GM12878 (cell line): ENCODE results near the gene NFE2L2. TPM values are rescaled to one million over a fixed set of nuclear protein-coding genes. Genes with fewer than 3 reads are reported as not detected.

Experiments used
- ATF2 ChIP-seq: IDR thresholded peaks from 2 replicates; pipeline ENCODE4 v1.6.1; 2012; ENCODE audit warnings: low read length, inconsistent platforms
- BRCA1 ChIP-seq: IDR thresholded peaks from 2 replicates; pipeline ENCODE4 v1.6.1; 2011; ENCODE audit warnings: low read depth, low read length, improper control_type of control experiment
- CBFB ChIP-seq: IDR thresholded peaks from 2 replicates; pipeline ENCODE4 v1.6.1; 2016; ENCODE audit warnings: antibody characterized with exemption, low read depth
- CHD4 ChIP-seq: fragments of 200-600 bp; sonication (generic); IDR thresholded peaks from 2 replicates; pipeline ENCODE4 v1.6.1; 2016; ENCODE audit warnings: mild to moderate bottlenecking
- CREB1 ChIP-seq: IDR thresholded peaks from 2 replicates; pipeline ENCODE4 v1.6.1; 2012; ENCODE audit warnings: low read depth, mild to moderate bottlenecking, inconsistent platforms
- DPF2 ChIP-seq: fragments of 450-650 bp; IDR thresholded peaks from 2 replicates; pipeline ENCODE4 v1.6.1; 2017; ENCODE audit warnings: mild to moderate bottlenecking
- E2F4 ChIP-seq: IDR thresholded peaks from 2 replicates; pipeline ENCODE4 v1.6.1; 2012; ENCODE audit warnings: low read depth, low read length, improper control_type of control experiment
- MAX ChIP-seq: IDR thresholded peaks from 2 replicates; pipeline ENCODE4 v1.6.1; 2012; ENCODE audit warnings: low read depth, low read length, improper control_type of control experiment
- MXI1 ChIP-seq: fragments of 150-350 bp; IDR thresholded peaks from 2 replicates; pipeline ENCODE4 v1.6.1; 2011; ENCODE audit warnings: low read depth, mild to moderate bottlenecking, inconsistent platforms, low read length, improper control_type of control experiment
- NFIC ChIP-seq: IDR thresholded peaks from 2 replicates; pipeline ENCODE4 v1.6.1; 2012; ENCODE audit warnings: low read depth, mild to moderate bottlenecking, inconsistent platforms, low read length, moderate library complexity
- NFYA ChIP-seq: IDR thresholded peaks from 2 replicates; pipeline ENCODE4 v1.6.1; 2011; ENCODE audit warnings: low read depth, mild to moderate bottlenecking, low read length, improper control_type of control experiment, borderline replicate concordance
- NR2F1 ChIP-seq: fragments of 450-650 bp; conservative IDR thresholded peaks from 2 replicates; pipeline ENCODE4 v1.6.1; 2017; ENCODE audit warnings: mild to moderate bottlenecking
- NRF1 ChIP-seq: conservative IDR thresholded peaks from 2 replicates; pipeline ENCODE4 v1.6.1; 2011; ENCODE audit warnings: mild to moderate bottlenecking, low read depth, low read length, improper control_type of control experiment
- RELA ChIP-seq: fragments of 450-650 bp; IDR thresholded peaks from 2 replicates; pipeline ENCODE4 v1.8.0; 2014; ENCODE audit warnings: borderline replicate concordance; ENCODE audit not compliant: partially characterized antibody
- SIX5 ChIP-seq: IDR thresholded peaks from 2 replicates; pipeline ENCODE4 v1.6.1; 2011; ENCODE audit warnings: mild to moderate bottlenecking, low read depth, low read length, moderate library complexity; ENCODE audit not compliant: severe bottlenecking
- SRF ChIP-seq, 2 experiments: IDR thresholded peaks; 2 replicates each; pipeline ENCODE4 v1.6.1; 2011; ENCODE audit warnings: low read depth in 2 of 2, low read length in 2 of 2, mild to moderate bottlenecking in 1 of 2, moderate library complexity in 1 of 2
- TBL1XR1 ChIP-seq: IDR thresholded peaks from 2 replicates; pipeline ENCODE4 v1.6.1; 2012; ENCODE audit warnings: low read depth, low read length, improper control_type of control experiment
- TCF3 ChIP-seq: IDR thresholded peaks from 2 replicates; pipeline ENCODE4 v1.6.1; 2012; ENCODE audit warnings: low read depth, mild to moderate bottlenecking, low read length, borderline replicate concordance; ENCODE audit not compliant: insufficient read depth
- USF2 ChIP-seq: IDR thresholded peaks from 2 replicates; pipeline ENCODE4 v1.6.1; 2011; ENCODE audit warnings: low read depth, low read length, improper control_type of control experiment, borderline replicate concordance
- YBX1 ChIP-seq: fragments of 450-650 bp; IDR thresholded peaks from 2 replicates; pipeline ENCODE4 v1.6.1; 2016; ENCODE audit warnings: antibody characterized with exemption
- YY1 ChIP-seq: IDR thresholded peaks from 2 replicates; pipeline ENCODE4 v1.6.1; 2011; ENCODE audit warnings: low read depth, mild to moderate bottlenecking, low read length
- ZBED1 ChIP-seq: IDR thresholded peaks from 2 replicates; pipeline ENCODE4 v1.6.1; 2016; ENCODE audit warnings: borderline replicate concordance
- ZNF274 ChIP-seq: IDR thresholded peaks from one replicate; pipeline ENCODE4 v1.8.0; 2011; ENCODE audit not compliant: insufficient read length, insufficient read depth
- polyA plus RNA-seq, 11 experiments: library from polyadenylated mRNA; depleted of rRNA in 4 of 11; unstranded in 6 of 11; stranded (reverse) in 5 of 11; fragments of >200 nt; fragmentation: Nextera tagmentation in 4 of 11; fragmentation: Illumina TruSeq in 1 of 11; extraction: Ambion mirVana in 4 of 11; extraction: Trizol in 1 of 11; gene quantifications; 1 replicate in 1 of 11; 2 replicates in 10 of 11; pipeline versions ENCODE4 v1.2.1 to v1.2.3, GENCODE V29; 2011 to 2016; ENCODE audit warnings: inconsistent platforms in 2 of 11, missing spikeins in 2 of 11, low read depth in 1 of 11
- total RNA-seq, 4 experiments: library from RNA; depleted of rRNA in 3 of 4; stranded (reverse); fragments of >200 nt in 3 of 4; fragmentation: Illumina TruSeq in 1 of 4; extraction: Trizol in 1 of 4; gene quantifications; 2 replicates each; pipeline versions ENCODE4 v1.2.1 to v1.2.3, GENCODE V29; 2013 to 2021
- TF ChIP-seq, protein P1 (sequence below): fragments of 450-650 bp; IDR thresholded peaks from 2 replicates; pipeline ENCODE4 v1.6.1; 2016; ENCODE audit warnings: mild to moderate bottlenecking

NFE2L2 gene
- total and polyA plus RNA-seq, 10 of the 15 experiments (the other 5 are each of a cell fraction or from before 2014, with no cell fraction given), result 18.4 to 69.8 (median 37.1) TPM

DNA sequence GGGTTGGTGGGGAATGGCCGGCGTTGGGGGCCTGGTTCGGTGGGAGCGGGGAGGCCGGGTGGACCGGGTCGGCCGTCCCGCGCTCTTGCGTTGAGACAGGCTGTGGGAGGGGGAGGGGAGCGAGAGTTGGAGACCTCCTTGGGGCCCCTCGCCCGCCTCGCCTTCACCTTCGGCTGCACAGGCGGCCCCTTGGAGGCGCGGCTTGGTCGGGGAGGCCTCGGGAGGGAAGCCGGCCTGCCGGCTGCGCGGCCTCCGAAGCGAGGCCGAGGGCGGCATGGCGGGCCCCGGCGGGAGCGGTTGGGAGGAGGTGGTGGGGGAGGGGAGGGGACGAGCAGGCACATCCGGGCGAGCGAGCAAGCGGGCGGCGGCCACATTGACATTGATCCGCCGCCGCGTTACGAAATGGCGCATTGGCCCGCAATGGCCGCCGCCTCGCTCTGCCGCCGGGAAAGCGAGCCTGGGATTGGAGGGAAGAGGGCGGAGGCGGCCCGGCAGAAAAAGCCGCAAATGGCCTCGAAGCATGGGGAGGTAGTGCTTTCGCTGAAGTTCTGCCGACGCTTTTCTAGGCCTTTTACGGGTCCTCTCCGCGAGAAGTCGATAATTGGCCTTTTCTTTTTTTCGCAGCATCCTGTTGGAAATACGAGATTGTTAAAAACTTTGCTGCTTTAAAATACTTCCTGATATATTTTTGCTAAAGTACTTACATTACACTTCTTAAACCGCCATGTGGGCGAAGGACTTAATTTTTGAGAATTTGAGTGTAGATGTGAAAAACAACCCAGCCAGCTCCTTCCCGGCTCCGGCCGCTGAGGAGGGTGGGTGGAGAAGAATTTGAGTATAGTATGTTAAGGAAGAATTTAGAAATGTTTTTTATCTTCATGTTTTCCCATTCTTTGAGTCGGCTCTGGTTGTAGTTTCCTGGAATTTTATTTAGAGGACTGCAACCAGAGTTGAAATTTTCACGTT, 51.4 kb downstream of the NFE2L2 start (continued):
- TF ChIP-seq E2F4 (no peak), MAX (peak; percentile 33; the same call in 1 of the 2 replicates), TCF3 (no peak), YY1 (peak; percentile 98), CBFB (no peak), SRF (IDR thresholded peaks at IDR 0.05; ENCODE audit: low read depth in 2 of 2, low read length in 2 of 2) (no peak), ATF2 (no peak), CREB1 (peak; percentile 70; the same call in 1 of the 2 replicates), ZNF274 (no peak), NFIC (no peak), DPF2 (peak; percentile 45), TBL1XR1 (no peak), CHD4 (no peak), SIX5 (no peak), NR2F1 (peak; percentile 47; the same call in 1 of the 2 replicates), NFYA (no peak), YBX1 (no peak), RELA (no peak), USF2 (no peak), NRF1 (no peak), ZBED1 (peak; percentile 27; the same call in 1 of the 2 replicates), BRCA1 (no peak), MXI1 (peak; percentile 60; the same call in 1 of the 2 replicates)
- TF ChIP-seq, protein P1, sequence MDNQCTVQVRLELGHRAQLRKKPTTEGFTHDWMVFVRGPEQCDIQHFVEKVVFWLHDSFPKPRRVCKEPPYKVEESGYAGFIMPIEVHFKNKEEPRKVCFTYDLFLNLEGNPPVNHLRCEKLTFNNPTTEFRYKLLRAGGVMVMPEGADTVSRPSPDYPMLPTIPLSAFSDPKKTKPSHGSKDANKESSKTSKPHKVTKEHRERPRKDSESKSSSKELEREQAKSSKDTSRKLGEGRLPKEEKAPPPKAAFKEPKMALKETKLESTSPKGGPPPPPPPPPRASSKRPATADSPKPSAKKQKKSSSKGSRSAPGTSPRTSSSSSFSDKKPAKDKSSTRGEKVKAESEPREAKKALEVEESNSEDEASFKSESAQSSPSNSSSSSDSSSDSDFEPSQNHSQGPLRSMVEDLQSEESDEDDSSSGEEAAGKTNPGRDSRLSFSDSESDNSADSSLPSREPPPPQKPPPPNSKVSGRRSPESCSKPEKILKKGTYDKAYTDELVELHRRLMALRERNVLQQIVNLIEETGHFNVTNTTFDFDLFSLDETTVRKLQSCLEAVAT, result peak; percentile 81; the same call in 1 of the 2 replicates
